Epithelial cell of proximal tubule (primary cell): ENCODE results near the gene SPEF1. TPM values are rescaled to one million over a fixed set of nuclear protein-coding genes. Genes with fewer than 3 reads are reported as not detected.

Source experiments
- DNase-seq: peaks from one replicate; pipeline ENCODE4 v3.0.0-alpha.2; 2011; ENCODE audit warnings: low read depth
- H3K4me3 ChIP-seq: 2 replicates; pipeline ENCODE4 v1.5.1; 2011; ENCODE audit warnings: low read depth, mild to moderate bottlenecking, low read length
- total RNA-seq: library from RNA; depleted of rRNA; stranded (reverse); fragments of >200 nt; gene quantifications from 2 replicates; pipeline ENCODE4 v1.2.3, GENCODE V29; 2015
- TF ChIP-seq, protein P1 (sequence below): conservative IDR thresholded peaks from 2 replicates; pipeline ENCODE4 v1.5.1; 2012; ENCODE audit warnings: low read depth, mild to moderate bottlenecking, low read length

Gene SPEF1
- total RNA-seq, 1 donor from 2014 or later, result 0.92 TPM

GRCh38 chr20:3757268-3757667 lies 24.0 kb downstream of the SPEF1 start:
- TF ChIP-seq, protein P1, sequence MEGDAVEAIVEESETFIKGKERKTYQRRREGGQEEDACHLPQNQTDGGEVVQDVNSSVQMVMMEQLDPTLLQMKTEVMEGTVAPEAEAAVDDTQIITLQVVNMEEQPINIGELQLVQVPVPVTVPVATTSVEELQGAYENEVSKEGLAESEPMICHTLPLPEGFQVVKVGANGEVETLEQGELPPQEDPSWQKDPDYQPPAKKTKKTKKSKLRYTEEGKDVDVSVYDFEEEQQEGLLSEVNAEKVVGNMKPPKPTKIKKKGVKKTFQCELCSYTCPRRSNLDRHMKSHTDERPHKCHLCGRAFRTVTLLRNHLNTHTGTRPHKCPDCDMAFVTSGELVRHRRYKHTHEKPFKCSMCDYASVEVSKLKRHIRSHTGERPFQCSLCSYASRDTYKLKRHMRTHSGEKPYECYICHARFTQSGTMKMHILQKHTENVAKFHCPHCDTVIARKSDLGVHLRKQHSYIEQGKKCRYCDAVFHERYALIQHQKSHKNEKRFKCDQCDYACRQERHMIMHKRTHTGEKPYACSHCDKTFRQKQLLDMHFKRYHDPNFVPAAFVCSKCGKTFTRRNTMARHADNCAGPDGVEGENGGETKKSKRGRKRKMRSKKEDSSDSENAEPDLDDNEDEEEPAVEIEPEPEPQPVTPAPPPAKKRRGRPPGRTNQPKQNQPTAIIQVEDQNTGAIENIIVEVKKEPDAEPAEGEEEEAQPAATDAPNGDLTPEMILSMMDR, result no peak
- no peak for DNase-seq
- no peak overlapping the region for H3K4me3 ChIP-seq

DNA sequence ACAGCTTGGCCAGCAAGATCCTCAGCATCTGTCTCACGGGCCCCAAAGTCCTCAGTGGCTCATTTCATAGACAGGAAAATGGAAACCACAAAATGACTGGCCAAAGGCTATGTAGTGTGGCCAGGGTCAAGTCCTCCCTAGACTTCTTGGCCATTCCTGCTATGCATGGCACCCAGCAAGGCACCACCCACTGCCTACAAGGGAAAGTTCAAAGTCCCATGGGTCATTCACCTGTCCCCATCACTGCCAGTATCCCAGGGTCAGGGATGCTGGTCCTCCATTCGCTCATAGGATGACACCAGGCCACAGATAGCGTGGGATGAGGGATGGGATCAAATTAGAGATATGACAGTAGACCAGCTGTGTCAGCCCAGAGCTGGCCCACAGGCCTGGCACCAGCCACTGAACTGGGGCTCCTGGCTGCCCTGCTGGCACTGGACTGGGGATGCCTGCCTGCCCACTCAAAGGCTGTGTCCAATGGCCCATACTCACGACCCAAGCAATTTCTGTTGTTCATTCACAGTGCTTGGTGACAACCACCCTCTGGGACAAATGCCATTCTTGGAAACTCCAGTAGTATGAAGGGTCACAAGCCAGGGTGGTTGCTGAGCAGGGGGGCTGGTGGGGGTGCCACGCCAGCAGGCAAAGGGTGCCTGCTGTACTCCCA lies 25.3 kb downstream of the SPEF1 start:
- TF ChIP-seq, protein P1, result no peak
- H3K4me3 ChIP-seq, result no peak overlapping the region
- no peak for DNase-seq

GRCh38 chr20:3755269-3755668 lies 26.0 kb downstream of the SPEF1 start:
- H3K4me3 ChIP-seq, result no peak overlapping the region
- TF ChIP-seq, protein P1, result no peak
- DNase-seq, result no peak

DNA sequence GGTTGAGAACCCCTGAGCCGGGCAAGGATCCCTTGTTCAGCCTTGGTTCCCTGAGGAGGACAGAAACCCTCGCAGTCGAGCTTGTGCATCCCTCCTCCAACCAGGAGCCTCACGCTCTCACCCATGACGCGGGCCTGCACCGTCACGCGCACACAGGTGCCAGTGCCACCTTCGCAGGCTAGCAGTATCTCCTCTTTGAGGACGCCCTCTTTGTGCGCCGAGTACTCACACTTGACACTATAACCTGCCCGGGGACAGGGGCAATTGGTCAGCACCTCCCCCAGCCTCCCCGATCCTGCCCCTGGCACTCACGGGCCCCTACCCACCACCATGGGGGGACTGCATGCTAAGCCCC lies 27.0 kb downstream of the SPEF1 start:
- no peak overlapping the region for H3K4me3 ChIP-seq
- no peak for DNase-seq
- TF ChIP-seq, protein P1, result no peak

DNA sequence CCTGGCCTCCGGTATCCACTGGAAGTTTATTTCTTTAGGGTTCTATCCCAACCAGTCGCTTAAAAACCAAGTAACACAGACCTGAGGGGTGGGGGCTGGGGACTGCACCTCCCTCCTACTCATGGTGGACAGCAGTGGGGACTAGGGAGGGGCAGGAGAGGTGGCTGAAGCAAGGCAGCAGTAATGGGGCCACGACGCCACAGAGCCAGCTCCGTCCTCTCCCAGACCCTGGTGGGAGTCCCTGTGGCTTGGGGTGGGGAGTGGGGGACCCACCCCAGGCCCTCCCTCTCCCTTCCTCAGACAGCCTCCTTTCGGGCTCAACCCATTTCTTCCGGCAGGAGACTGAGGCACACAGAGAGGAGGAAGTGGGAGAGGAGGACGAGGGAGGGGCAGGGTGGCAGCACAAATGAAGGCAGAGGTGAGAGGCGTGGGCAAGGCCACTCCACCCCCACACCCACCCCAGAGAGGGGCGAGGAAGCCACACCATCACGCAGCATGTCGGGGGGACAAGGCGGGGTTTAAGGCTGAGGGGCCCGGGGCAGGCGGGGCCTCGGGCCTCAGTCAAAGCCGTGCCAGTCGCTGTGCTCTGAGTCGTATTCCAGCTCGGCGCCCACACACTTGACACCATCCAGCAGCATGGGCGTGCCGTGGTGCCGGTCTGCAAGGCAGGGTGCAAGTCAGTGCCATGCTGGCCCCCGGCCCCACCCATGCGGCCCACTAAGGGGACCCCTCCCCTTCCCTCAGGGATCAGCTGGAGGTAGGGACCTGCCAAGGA lies 27.6 kb downstream of the SPEF1 start:
- H3K4me3 ChIP-seq, result no peak overlapping the region
- DNase-seq, result no peak
- TF ChIP-seq, protein P1, result no peak

- H3K4me3 ChIP-seq, result no peak overlapping the region
- TF ChIP-seq, protein P1, result peak; percentile 87
- DNase-seq, result no peak
These were observed 28.1 kb downstream of the SPEF1 start for GRCh38 chr20:3753098-3753497.
